ENCODE data around the gene FAT1.

DNA sequence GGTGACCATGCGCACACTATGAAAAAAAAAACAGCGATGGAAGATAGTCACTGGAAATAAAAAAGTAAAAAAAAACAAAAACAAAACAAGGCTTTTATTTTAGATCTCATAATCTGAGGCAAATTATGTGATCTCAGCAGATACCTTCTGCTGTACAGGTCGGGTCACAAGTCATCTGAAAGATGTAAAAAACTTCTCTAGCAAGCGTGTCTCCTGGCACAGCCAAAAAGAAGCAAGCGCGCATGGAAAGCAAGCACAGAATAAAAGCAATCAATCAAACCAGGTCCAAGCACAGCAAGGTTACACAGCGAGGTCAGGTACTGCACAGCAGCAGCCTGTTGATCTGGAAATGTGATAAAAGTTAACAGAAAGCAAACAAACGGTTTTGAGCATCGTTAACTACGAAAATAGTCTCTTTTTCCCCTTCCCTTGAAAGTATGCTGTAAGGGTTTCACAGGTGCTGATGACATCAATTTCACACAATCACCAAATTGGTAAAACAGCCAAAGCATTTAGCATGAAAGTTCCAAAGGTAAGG is 89.0 kb downstream of the FAT1 start:
- TF ChIP-seq POLR2A (IDR thresholded peaks at IDR 0.05) (no peak), POLR2AphosphoS5 (IDR thresholded peaks at IDR 0.05; ENCODE audit: insufficient read depth in 1 of 2, low read depth in 1 of 2) (no peak)
- TF ChIP-seq, protein P1, sequence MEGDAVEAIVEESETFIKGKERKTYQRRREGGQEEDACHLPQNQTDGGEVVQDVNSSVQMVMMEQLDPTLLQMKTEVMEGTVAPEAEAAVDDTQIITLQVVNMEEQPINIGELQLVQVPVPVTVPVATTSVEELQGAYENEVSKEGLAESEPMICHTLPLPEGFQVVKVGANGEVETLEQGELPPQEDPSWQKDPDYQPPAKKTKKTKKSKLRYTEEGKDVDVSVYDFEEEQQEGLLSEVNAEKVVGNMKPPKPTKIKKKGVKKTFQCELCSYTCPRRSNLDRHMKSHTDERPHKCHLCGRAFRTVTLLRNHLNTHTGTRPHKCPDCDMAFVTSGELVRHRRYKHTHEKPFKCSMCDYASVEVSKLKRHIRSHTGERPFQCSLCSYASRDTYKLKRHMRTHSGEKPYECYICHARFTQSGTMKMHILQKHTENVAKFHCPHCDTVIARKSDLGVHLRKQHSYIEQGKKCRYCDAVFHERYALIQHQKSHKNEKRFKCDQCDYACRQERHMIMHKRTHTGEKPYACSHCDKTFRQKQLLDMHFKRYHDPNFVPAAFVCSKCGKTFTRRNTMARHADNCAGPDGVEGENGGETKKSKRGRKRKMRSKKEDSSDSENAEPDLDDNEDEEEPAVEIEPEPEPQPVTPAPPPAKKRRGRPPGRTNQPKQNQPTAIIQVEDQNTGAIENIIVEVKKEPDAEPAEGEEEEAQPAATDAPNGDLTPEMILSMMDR (IDR thresholded peaks at IDR 0.05), result no peak
